Endodermal cell (in vitro differentiated cells): Measurements from ENCODE around the gene CYP4X1. TPM values are rescaled to one million over a fixed set of nuclear protein-coding genes. Genes with fewer than 3 reads are reported as not detected.
"Not testable (repeated sequence)": the region's sequence is repeated elsewhere in the genome, so short reads cannot be mapped to it uniquely, and the experiment has no call there.

Source experiments
- DNase-seq: peaks from one replicate; pipeline ENCODE4 v3.0.0-alpha.2; 2017
- H3K27ac ChIP-seq: 2 replicates; pipeline ENCODE4 v1.5.1; 2013; ENCODE audit warnings: mild to moderate bottlenecking, low read depth, low read length, moderate library complexity
- H3K27me3 ChIP-seq: 2 replicates; pipeline ENCODE4 v1.6.1; 2013; ENCODE audit warnings: mild to moderate bottlenecking, low read length, moderate library complexity; ENCODE audit not compliant: insufficient read depth, control insufficient read depth, poor library complexity, severe bottlenecking
- H3K36me3 ChIP-seq: 2 replicates; pipeline ENCODE4 v1.7.0; 2013; ENCODE audit warnings: mild to moderate bottlenecking, low read length, moderate library complexity; ENCODE audit not compliant: control insufficient read depth, insufficient read depth
- H3K4me1 ChIP-seq: one replicate; pipeline ENCODE4 v1.7.0; 2013; ENCODE audit warnings: low read length; ENCODE audit not compliant: control insufficient read depth, insufficient read depth
- H3K4me3 ChIP-seq: 2 replicates; pipeline ENCODE4 v1.5.1; 2013; ENCODE audit warnings: mild to moderate bottlenecking, low read length, moderate library complexity
- H3K9ac ChIP-seq: 2 replicates; pipeline ENCODE4 v1.6.1; 2013; ENCODE audit warnings: mild to moderate bottlenecking, low read length, moderate library complexity; ENCODE audit not compliant: poor library complexity, severe bottlenecking; ENCODE audit errors: extremely low read depth
- H3K9me3 ChIP-seq: 2 replicates; pipeline ENCODE4 v1.6.1; 2013; ENCODE audit warnings: mild to moderate bottlenecking, low read length, moderate library complexity; ENCODE audit not compliant: control insufficient read depth
- H3K27ac Mint-ChIP-seq: 2 replicates; pipeline ENCODE4 v1.8.0; 2020; ENCODE audit warnings: mixed read lengths
- H3K27me3 Mint-ChIP-seq: 2 replicates; pipeline ENCODE4 v1.8.0; 2021; ENCODE audit warnings: mild to moderate bottlenecking, mixed read lengths; ENCODE audit not compliant: insufficient read depth
- H3K36me3 Mint-ChIP-seq: 2 replicates; pipeline ENCODE4 v1.8.0; 2020; ENCODE audit warnings: low read depth, mixed read lengths
- H3K4me1 Mint-ChIP-seq: 2 replicates; pipeline ENCODE4 v1.8.0; 2020; ENCODE audit warnings: mixed read lengths
- H3K4me3 Mint-ChIP-seq: 2 replicates; pipeline ENCODE4 v1.8.0; 2020; ENCODE audit warnings: mild to moderate bottlenecking, moderate library complexity, mixed read lengths
- H3K9me3 Mint-ChIP-seq: 2 replicates; pipeline ENCODE4 v1.8.0; 2020; ENCODE audit warnings: mild to moderate bottlenecking, mixed read lengths
- WGBS, 2 experiments: methylation state at CpG; one replicate each; pipeline versions ENCODE4 v1.1.5 to v1.1.7; 2013; ENCODE audit warnings: missing lambda C conversion rate in 2 of 2, mixed read lengths in 1 of 2; ENCODE audit not compliant: insufficient coverage in 1 of 2, insufficient read length in 1 of 2; 5-methylcytosine and 5-hydroxymethylcytosine counted together
- total RNA-seq, 2 donors: library from RNA; stranded (reverse); fragmentation: NEBNext Ultra II Directional in 1 of 2; extraction: Animal tissue kit (Norgen Biotek cat#: 25700) in 1 of 2; gene quantifications; 2 replicates in 1 of 2; 3 replicates in 1 of 2; pipeline ENCODE4 v1.2.1, GENCODE V29; 2021
- TF ChIP-seq, protein P1 (sequence below): fragments of 200-600 bp; sonication (generic); conservative IDR thresholded peaks from 2 replicates; pipeline ENCODE4 v1.5.0; 2021; ENCODE audit warnings: antibody characterized with exemption, mild to moderate bottlenecking

Gene CYP4X1
- total RNA-seq, 2 donors from 2014 or later: 8.8 to 12.9 TPM

- Histone ChIP-seq H3K9ac (no peak overlapping the region), H3K4me1 (no peaks in the 10 kb centered on the region), H3K27ac (no peak overlapping the region), H3K9me3 (no peaks in the 10 kb centered on the region), H3K36me3 (no peaks in the 10 kb centered on the region), H3K4me3 (no peak overlapping the region), H3K27me3 (no peaks in the 10 kb centered on the region)
- no peak for DNase-seq
- peaks cover 2% of the 10 kb centered on the region for H3K4me1 Mint-ChIP-seq
- H3K27me3 Mint-ChIP-seq: peaks cover 3% of the 10 kb centered on the region
- no CpG with 5 or more reads among the region's 1 CpG for WGBS, 2 experiments
- H3K9me3 Mint-ChIP-seq: no peaks in the 10 kb centered on the region
- H3K36me3 Mint-ChIP-seq: peaks cover 8% of the 10 kb centered on the region
- H3K27ac Mint-ChIP-seq: no peak overlapping the region
- H3K4me3 Mint-ChIP-seq: no peak overlapping the region
- TF ChIP-seq, protein P1, sequence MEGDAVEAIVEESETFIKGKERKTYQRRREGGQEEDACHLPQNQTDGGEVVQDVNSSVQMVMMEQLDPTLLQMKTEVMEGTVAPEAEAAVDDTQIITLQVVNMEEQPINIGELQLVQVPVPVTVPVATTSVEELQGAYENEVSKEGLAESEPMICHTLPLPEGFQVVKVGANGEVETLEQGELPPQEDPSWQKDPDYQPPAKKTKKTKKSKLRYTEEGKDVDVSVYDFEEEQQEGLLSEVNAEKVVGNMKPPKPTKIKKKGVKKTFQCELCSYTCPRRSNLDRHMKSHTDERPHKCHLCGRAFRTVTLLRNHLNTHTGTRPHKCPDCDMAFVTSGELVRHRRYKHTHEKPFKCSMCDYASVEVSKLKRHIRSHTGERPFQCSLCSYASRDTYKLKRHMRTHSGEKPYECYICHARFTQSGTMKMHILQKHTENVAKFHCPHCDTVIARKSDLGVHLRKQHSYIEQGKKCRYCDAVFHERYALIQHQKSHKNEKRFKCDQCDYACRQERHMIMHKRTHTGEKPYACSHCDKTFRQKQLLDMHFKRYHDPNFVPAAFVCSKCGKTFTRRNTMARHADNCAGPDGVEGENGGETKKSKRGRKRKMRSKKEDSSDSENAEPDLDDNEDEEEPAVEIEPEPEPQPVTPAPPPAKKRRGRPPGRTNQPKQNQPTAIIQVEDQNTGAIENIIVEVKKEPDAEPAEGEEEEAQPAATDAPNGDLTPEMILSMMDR: no peak
Measured at GRCh38 chr1:47036764-47037163, 13.3 kb downstream of the CYP4X1 start.

GRCh38 chr1:47059376-47059775, 35.9 kb downstream of the CYP4X1 start:
- Mint-ChIP-seq H3K27me3 (peaks cover 36% of the 10 kb centered on the region), H3K4me3 (no peak overlapping the region), H3K36me3 (no peaks in the 10 kb centered on the region), H3K27ac (no peak overlapping the region), H3K9me3 (peaks cover 8% of the 10 kb centered on the region), H3K4me1 (no peaks in the 10 kb centered on the region)
- TF ChIP-seq, protein P1: no peak
- no peak overlapping the region for H3K27ac ChIP-seq
- H3K4me3 ChIP-seq: no peak overlapping the region
- 95% methylated on average over 1 of the region's 1 CpG; no CpG with 5 or more reads in 1 of the 2 experiments for WGBS, 2 experiments
- H3K36me3 ChIP-seq: no peaks in the 10 kb centered on the region
- H3K27me3 ChIP-seq: no peaks in the 10 kb centered on the region
- no peaks in the 10 kb centered on the region for H3K4me1 ChIP-seq
- DNase-seq: no peak
- H3K9ac ChIP-seq: no peak overlapping the region
- no peaks in the 10 kb centered on the region for H3K9me3 ChIP-seq

DNA sequence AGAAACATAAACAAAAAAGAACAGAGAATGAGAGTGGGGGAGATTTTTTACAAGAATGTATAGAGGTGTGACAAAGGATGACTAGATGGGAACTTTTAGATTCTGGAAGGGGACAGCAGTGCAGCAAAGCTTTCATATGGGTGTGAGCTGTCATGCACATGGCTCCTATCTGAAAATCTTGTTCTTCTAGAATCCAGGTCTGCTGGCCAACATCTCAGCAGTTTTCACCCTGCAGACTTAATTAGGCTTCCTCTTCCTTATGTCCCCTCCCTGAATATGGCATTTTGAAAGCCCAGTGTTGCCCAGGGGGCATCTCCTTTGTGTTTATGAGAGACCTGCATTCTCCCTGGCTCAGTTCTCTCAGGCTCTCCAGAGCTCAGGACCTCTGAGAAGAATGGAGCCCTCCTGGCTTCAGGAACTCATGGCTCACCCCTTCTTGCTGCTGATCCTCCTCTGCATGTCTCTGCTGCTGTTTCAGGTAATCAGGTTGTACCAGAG, 43.7 kb downstream of the CYP4X1 start, which contains the start of gene CYP4Z1:
Gene CYP4Z1 (plus strand): TSS at position 135 of the 498 bp plus-strand sequence. CDS start 260 bp downstream, at position 395.
- no peaks in the 10 kb centered on the region for H3K36me3 Mint-ChIP-seq
- no peak within 1 kb of the TSS for H3K4me3 Mint-ChIP-seq
- peaks cover 45% of the 10 kb centered on the region for H3K27me3 Mint-ChIP-seq

GRCh38 chr1:47069080-47069479, 45.6 kb downstream of the CYP4X1 start:
- not testable (repeated sequence) for H3K4me3 ChIP-seq, H3K4me3 Mint-ChIP-seq, H3K9me3 ChIP-seq, H3K36me3 Mint-ChIP-seq, H3K27ac ChIP-seq, H3K4me1 ChIP-seq, H3K9ac ChIP-seq, H3K36me3 ChIP-seq, H3K27ac Mint-ChIP-seq, DNase-seq, H3K9me3 Mint-ChIP-seq, H3K4me1 Mint-ChIP-seq
- H3K27me3 Mint-ChIP-seq: peaks cover 45% of the 10 kb centered on the region
- 86% methylated on average over 4 of the region's 4 CpGs; no CpG with 5 or more reads in 1 of the 2 experiments for WGBS, 2 experiments
- peaks cover 35% of the 10 kb centered on the region for H3K27me3 ChIP-seq

More for the DNA sequence above, 43.7 kb downstream of the CYP4X1 start, which contains the start of gene CYP4Z1:
- H3K9me3 Mint-ChIP-seq: no peaks in the 10 kb centered on the region
- peaks cover 35% of the 10 kb centered on the region for H3K27me3 ChIP-seq
- H3K27ac Mint-ChIP-seq: no peak within 1 kb of the TSS
- TF ChIP-seq, protein P1: no peak
- no peak within 1 kb of the TSS for H3K9ac ChIP-seq
- no peaks in the 10 kb centered on the region for H3K9me3 ChIP-seq
- no peaks in the 10 kb centered on the region for H3K36me3 ChIP-seq
- no peaks in the 10 kb centered on the region for H3K4me1 Mint-ChIP-seq
- no peak for DNase-seq
- no peak within 1 kb of the TSS for H3K27ac ChIP-seq
- no peaks in the 10 kb centered on the region for H3K4me1 ChIP-seq
- no peak within 1 kb of the TSS for H3K4me3 ChIP-seq

DNA sequence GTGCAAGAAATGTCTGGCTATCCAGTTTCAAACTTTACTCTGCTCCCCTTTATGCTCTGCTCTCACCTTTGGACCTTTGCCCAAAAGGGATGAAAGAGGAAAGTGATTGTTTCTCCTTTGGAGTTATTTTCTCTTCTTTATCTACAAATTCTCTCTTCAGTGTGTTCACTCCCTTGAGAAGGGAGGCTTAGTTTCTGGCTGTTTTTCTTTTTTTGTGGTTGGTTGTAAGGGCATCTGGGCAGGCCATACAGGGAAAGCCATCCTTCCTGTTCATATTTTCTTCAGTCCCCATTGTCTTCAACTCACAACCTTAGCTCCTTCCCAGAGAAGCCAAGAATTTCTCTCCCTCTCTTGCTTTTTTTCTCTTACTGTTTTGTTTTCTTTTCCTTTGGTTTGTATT, 46.0 kb downstream of the CYP4X1 start:
- not testable (repeated sequence) for H3K9me3 ChIP-seq, H3K9ac ChIP-seq, H3K27ac Mint-ChIP-seq, H3K4me3 Mint-ChIP-seq, H3K36me3 ChIP-seq, H3K27ac ChIP-seq, H3K36me3 Mint-ChIP-seq, H3K4me3 ChIP-seq, H3K9me3 Mint-ChIP-seq, DNase-seq, H3K4me1 Mint-ChIP-seq, H3K4me1 ChIP-seq
- peaks cover 45% of the 10 kb centered on the region for H3K27me3 Mint-ChIP-seq
- peaks cover 35% of the 10 kb centered on the region for H3K27me3 ChIP-seq
